HFFc6 (cell line): ENCODE measurements around the gene PNCK. TPM values are rescaled to one million over a fixed set of nuclear protein-coding genes. Genes with fewer than 3 reads are reported as not detected.
A peak's percentile ranks its signal among the peaks of the same experiment; 100 is the strongest.

Experiments
- DNase-seq: peaks from one replicate; pipeline ENCODE4 v3.0.0-alpha.2; 2018
- H3K27ac Mint-ChIP-seq: 2 replicates; pipeline ENCODE4 v1.8.0; 2020; ENCODE audit warnings: mild to moderate bottlenecking, mixed read lengths
- H3K27me3 Mint-ChIP-seq: 2 replicates; pipeline ENCODE4 v1.8.0; 2021; ENCODE audit warnings: mild to moderate bottlenecking, moderate library complexity, mixed read lengths; ENCODE audit not compliant: insufficient read depth
- H3K36me3 Mint-ChIP-seq: 2 replicates; pipeline ENCODE4 v1.8.0; 2021; ENCODE audit warnings: low read depth, mixed read lengths
- H3K4me1 Mint-ChIP-seq: 2 replicates; pipeline ENCODE4 v1.8.0; 2020; ENCODE audit warnings: low read depth, mixed read lengths
- H3K4me3 Mint-ChIP-seq: 2 replicates; pipeline ENCODE4 v1.8.0; 2020; ENCODE audit warnings: mild to moderate bottlenecking, moderate library complexity, mixed read lengths
- H3K9me3 Mint-ChIP-seq: 2 replicates; pipeline ENCODE4 v1.8.0; 2020; ENCODE audit warnings: mild to moderate bottlenecking, mixed read lengths
- CTCF ChIP-seq: fragments of 200-600 bp; sonication (generic); IDR thresholded peaks from 2 replicates; pipeline ENCODE4 v1.5.0; 2021; ENCODE audit warnings: antibody characterized with exemption, mild to moderate bottlenecking
- total RNA-seq, 6 experiments: library from RNA; stranded (reverse); fragmentation: NEBNext Ultra II Directional; extraction: Animal tissue kit (Norgen Biotek cat#: 25700); gene quantifications; 2 replicates in 1 of 6; 3 replicates in 5 of 6; pipeline ENCODE4 v1.2.3, GENCODE V29; 2021

Gene PNCK
- total RNA-seq, 6 experiments from 2014 or later = 0.26 to 0.43 TPM; not detected in 4

- H3K27ac Mint-ChIP-seq = no peak overlapping the region
- H3K27me3 Mint-ChIP-seq = peaks cover 11% of the 10 kb centered on the region; the same call in 1 of the 2 replicates
- TF ChIP-seq CTCF = no peak
- H3K4me3 Mint-ChIP-seq = no peak overlapping the region
- H3K36me3 Mint-ChIP-seq = no peaks in the 10 kb centered on the region
- H3K4me1 Mint-ChIP-seq = no peaks in the 10 kb centered on the region
- DNase-seq = no peak
- no peaks in the 10 kb centered on the region for H3K9me3 Mint-ChIP-seq
These were observed 5.0 kb downstream of the PNCK start for GRCh38 chrX:153668423-153669173.

- H3K36me3 Mint-ChIP-seq = no peaks in the 10 kb centered on the region
- no peak overlapping the region for H3K27ac Mint-ChIP-seq
- H3K27me3 Mint-ChIP-seq = peaks cover 13% of the 10 kb centered on the region
- peak; percentile 23 for DNase-seq
- H3K9me3 Mint-ChIP-seq = no peaks in the 10 kb centered on the region
- no peaks in the 10 kb centered on the region for H3K4me1 Mint-ChIP-seq
- H3K4me3 Mint-ChIP-seq = no peak overlapping the region
- peak; percentile 83 for TF ChIP-seq CTCF
These were observed 5.6 kb downstream of the PNCK start for GRCh38 chrX:153667956-153668396.

- TF ChIP-seq CTCF = no peak
- H3K27ac Mint-ChIP-seq = no peak overlapping the region
- no peaks in the 10 kb centered on the region; the same call in 1 of the 2 replicates for H3K4me1 Mint-ChIP-seq
- no peak overlapping the region for H3K4me3 Mint-ChIP-seq
- peaks cover 18% of the 10 kb centered on the region for H3K27me3 Mint-ChIP-seq
- H3K9me3 Mint-ChIP-seq = no peaks in the 10 kb centered on the region
- no peaks in the 10 kb centered on the region for H3K36me3 Mint-ChIP-seq
- DNase-seq = no peak
These were observed 6.2 kb downstream of the PNCK start for GRCh38 chrX:153667281-153667955.

- TF ChIP-seq CTCF = no peak
- Mint-ChIP-seq H3K27me3 (peaks cover 25% of the 10 kb centered on the region), H3K4me3 (no peak overlapping the region), H3K4me1 (no peaks in the 10 kb centered on the region; the same call in 1 of the 2 replicates), H3K27ac (no peak overlapping the region), H3K9me3 (no peaks in the 10 kb centered on the region), H3K36me3 (no peaks in the 10 kb centered on the region)
- no peak for DNase-seq
These were observed 7.8 kb downstream of the PNCK start for GRCh38 chrX:153665726-153666306.

GRCh38 chrX:153662266-153662665, 11.3 kb downstream of the PNCK start:
- H3K27me3 Mint-ChIP-seq = peaks cover 26% of the 10 kb centered on the region
- peak; percentile 73 for TF ChIP-seq CTCF
- H3K9me3 Mint-ChIP-seq = no peaks in the 10 kb centered on the region
- no peak for DNase-seq
- no peaks in the 10 kb centered on the region for H3K36me3 Mint-ChIP-seq
- no peaks in the 10 kb centered on the region; the same call in 1 of the 2 replicates for H3K4me1 Mint-ChIP-seq
- peak overlapping the region; percentile 45 for H3K4me3 Mint-ChIP-seq
- no peak overlapping the region for H3K27ac Mint-ChIP-seq
